HG02610 (cell line): Measurements from ENCODE around the gene SLC6A19.

Experiments used
- ATAC-seq: cut with Tn5 transposase; IDR thresholded peaks from one replicate; pipeline ENCODE4 v1.9.1; 2021; ENCODE audit warnings: mild to moderate bottlenecking, moderate library complexity; ENCODE audit not compliant: unreplicated experiment

The SLC6A19 gene

GRCh38 chr5:1193591-1193985 is 7.8 kb upstream of the SLC6A19 start:
- ATAC-seq = no peak

- no peak for ATAC-seq
These were observed 7.0 kb upstream of the SLC6A19 start for GRCh38 chr5:1194378-1194777.

GRCh38 chr5:1195439-1195838 is 6.0 kb upstream of the SLC6A19 start:
- no peak for ATAC-seq

GRCh38 chr5:1195916-1196315 is 5.5 kb upstream of the SLC6A19 start:
- ATAC-seq = no peak

DNA sequence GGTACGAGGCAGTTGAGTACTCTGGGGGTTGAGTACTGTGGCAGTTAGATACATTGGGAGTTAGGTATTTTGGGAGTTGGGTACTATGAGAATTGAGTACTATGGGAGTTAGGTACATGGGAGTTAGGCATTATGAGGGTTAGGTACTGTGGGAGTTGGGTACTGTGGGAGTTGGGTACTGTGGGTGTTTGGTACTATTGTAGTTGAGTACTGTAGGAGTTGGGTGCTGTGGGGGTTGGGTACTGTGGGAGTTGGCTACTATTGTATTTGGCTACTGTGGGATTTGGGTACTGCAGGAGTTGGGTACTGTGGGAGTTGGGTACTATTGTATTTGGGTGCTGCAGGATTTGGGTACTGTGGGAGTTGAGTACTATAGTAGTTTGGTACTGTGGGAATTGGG is 4.8 kb upstream of the SLC6A19 start:
- no peak for ATAC-seq

- no peak for ATAC-seq
These were observed 3.3 kb upstream of the SLC6A19 start for GRCh38 chr5:1197876-1198666.

- no peak for ATAC-seq
These were observed 2.1 kb upstream of the SLC6A19 start for GRCh38 chr5:1199340-1199648.

- ATAC-seq = no peak
These were observed 1.5 kb upstream of the SLC6A19 start for GRCh38 chr5:1199649-1200494.

GRCh38 chr5:1200495-1201326 is 684 bp upstream of the SLC6A19 start:
- no peak for ATAC-seq

DNA sequence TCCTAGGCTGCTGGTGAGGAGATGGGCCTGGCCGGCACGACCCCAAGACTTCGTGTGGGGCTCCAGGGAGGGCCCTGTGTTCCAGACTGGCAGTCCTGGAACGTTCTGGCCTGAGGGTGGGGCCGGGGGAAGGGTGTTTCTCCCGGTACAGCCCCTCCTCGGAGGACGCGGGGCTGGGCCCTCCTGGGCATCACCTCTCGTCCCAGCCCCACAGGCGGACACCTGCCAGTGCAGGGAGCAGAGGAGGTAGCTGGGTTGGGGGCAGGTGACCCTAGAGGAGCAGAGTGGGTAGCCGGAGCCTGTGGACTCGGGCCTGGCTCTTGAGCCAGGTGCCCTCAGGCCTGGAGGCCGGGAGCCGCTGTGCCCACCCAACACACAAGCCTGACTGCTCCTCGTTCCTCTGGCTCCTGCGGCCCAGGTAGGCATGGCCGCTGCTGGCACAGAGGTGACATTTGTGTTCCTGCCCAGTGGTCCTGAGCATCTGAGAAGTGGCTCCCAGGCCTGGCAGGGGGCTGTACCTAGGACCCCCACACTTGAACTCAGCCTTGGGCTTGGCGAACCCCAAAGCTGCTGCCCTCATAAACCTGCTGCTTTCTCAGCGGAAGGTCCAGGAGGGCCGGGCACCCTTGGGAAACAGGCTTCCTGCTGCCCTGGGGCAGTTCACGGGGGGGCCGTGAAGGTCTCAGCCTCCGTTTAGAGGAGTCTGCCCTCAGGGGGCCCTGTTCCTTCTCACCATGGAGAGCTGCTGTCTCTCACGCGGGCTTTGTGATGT is 817 bp downstream of the SLC6A19 start:
- ATAC-seq = no peak

DNA sequence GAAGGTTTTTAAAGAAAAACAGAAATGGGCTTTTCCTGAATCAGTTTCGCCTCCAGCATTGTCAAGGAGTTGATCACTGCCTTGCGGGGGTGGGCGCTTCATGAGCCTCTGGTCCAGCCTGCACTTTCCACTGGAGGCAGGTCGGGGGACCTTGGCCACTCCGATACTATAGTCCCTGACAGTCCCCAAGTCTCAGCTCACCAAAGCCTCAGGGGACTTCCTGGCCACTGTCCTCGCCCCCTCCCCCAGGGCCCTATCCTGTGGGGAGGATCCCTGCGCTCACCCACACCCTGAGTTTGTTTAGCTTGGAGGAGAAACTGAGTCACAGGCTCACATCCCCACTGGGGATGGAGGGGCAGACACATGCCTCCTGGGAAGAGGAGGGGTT is 1.4 kb downstream of the SLC6A19 start:
- no peak for ATAC-seq

GRCh38 chr5:1203311-1203967 is 2.0 kb downstream of the SLC6A19 start:
- ATAC-seq = no peak

GRCh38 chr5:1203968-1204692 is 2.7 kb downstream of the SLC6A19 start:
- ATAC-seq = no peak

GRCh38 chr5:1204693-1205242 is 3.4 kb downstream of the SLC6A19 start:
- no peak for ATAC-seq

DNA sequence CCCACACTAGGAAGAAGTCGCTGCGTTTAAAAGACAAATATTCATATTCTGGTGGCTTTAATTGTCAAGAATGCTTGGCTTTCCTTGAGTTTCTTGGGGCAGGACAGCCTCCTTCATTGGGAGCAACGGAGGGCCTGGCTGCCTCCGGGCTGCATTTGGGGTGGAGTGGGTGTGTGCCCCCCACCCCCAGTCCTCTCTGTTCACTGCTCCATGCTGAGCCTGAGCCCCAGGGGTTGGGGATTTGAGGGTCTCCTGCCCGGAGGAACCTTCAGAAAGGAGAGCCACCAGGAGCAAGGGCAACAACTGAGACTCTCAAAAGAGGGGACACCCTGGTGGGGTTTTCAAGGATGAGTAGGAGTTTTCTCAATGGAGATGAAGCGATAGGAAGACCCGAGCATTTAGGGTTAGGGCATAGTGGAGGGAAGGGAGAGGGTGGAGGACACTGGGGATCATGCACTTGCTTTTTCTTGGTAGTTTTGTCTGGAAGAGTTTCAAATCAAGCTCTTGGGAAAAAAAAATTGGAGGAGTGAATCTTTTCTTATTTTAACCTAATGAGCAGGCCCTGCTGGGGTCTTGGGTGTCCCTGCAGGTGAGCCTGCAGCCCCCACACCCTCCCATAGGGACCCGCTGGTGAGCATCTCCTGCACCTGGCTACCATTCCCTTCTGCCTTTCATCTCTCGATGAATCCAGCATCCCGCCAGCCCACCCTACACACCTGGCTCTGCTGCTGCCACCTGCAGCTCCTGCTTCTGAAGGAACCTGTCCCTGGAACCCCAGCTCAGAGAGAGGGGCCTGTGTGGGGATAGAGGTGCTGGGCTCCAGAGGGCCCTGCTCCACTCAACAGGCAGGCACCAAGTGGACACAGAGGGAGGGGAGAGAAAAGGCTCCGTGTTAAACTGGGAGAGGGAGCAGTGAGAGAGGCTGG is 4.1 kb downstream of the SLC6A19 start:
- no peak for ATAC-seq

GRCh38 chr5:1206521-1207412 is 5.4 kb downstream of the SLC6A19 start:
- no peak for ATAC-seq

DNA sequence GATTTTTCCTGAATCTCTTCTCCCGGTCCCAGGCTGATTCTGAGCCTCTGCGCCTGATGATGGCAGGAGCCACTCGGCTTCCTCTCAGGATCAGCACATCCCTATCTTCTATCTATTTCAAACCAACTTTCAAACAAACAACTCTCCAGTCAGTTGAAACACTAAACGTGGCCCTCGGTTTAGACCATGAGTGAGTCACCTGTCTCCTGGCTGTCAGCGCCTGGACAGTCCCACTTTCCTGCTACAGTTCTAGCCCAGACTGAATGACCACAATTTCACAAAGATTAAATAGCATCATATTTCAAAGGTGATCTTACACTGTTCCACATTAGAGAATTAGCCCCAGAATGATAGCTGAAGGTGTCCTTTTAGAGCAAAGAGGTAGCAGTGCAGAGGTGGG is 6.2 kb downstream of the SLC6A19 start:
- ATAC-seq = no peak
